ENCODE results near the gene NAT8L. TPM values are rescaled to one million over a fixed set of nuclear protein-coding genes. Genes with fewer than 3 reads are reported as not detected.

NAT8L gene
- total RNA-seq, 3 donors from 2014 or later (not counting 1 experiment from before 2014, with no cell fraction given) = not detected

GRCh38 chr4:2047781-2048581 lies 11.1 kb upstream of the NAT8L start:
- Mint-ChIP-seq H3K9me3 (no peaks in the 10 kb centered on the region), H3K4me1 (no peaks in the 10 kb centered on the region), H3K4me3 (no peak overlapping the region), H3K27ac (no peak overlapping the region), H3K27me3 (ENCODE audit: low read depth in 2 of 2) (peaks cover 24 to 26% of the 10 kb centered on the region in 2 donors), H3K36me3 (no peaks in the 10 kb centered on the region)
- no peaks in the 10 kb centered on the region for H3K9me3 ChIP-seq (ENCODE audit: control insufficient read depth, insufficient read depth, low read length)
- H3K27me3 ChIP-seq (ENCODE audit: control insufficient read depth, insufficient read depth, low read length) = peaks cover 3% of the 10 kb centered on the region
- no peak for TF ChIP-seq CTCF (IDR thresholded peaks at IDR 0.05)
- no peak for DNase-seq
- H3K36me3 ChIP-seq (ENCODE audit: control insufficient read depth, insufficient read depth, low read length) = no peaks in the 10 kb centered on the region
- no peak for ATAC-seq
- intact Hi-C loops (cut with micrococcal nuclease) = no loop called here
- no peaks in the 10 kb centered on the region for H3K4me1 ChIP-seq (ENCODE audit: control insufficient read depth, insufficient read depth, low read length)
- H3K4me3 ChIP-seq (ENCODE audit: low read length) = no peak overlapping the region
- WGBS (ENCODE audit: insufficient coverage) = 91% methylated on average over 25 of the region's 25 CpGs
- H3K27ac ChIP-seq (ENCODE audit: low read length) = no peak overlapping the region

GRCh38 chr4:2048831-2049230 lies 10.3 kb upstream of the NAT8L start:
- Mint-ChIP-seq H3K36me3 (no peaks in the 10 kb centered on the region), H3K4me3 (no peak overlapping the region), H3K27ac (no peak overlapping the region), H3K9me3 (no peaks in the 10 kb centered on the region), H3K4me1 (no peaks in the 10 kb centered on the region), H3K27me3 (ENCODE audit: low read depth in 2 of 2) (peaks cover 23 to 27% of the 10 kb centered on the region in 2 donors)
- H3K36me3 ChIP-seq (ENCODE audit: control insufficient read depth, insufficient read depth, low read length) = no peaks in the 10 kb centered on the region
- H3K27me3 ChIP-seq (ENCODE audit: control insufficient read depth, insufficient read depth, low read length) = peaks cover 3% of the 10 kb centered on the region
- ATAC-seq (no peak), DNase-seq (no peak)
- no peak overlapping the region for H3K4me3 ChIP-seq (ENCODE audit: low read length)
- WGBS (ENCODE audit: insufficient coverage) = 91% methylated on average over 8 of the region's 8 CpGs
- H3K9me3 ChIP-seq (ENCODE audit: control insufficient read depth, insufficient read depth, low read length) = no peaks in the 10 kb centered on the region
- no peak overlapping the region for H3K27ac ChIP-seq (ENCODE audit: low read length)
- TF ChIP-seq CTCF (IDR thresholded peaks at IDR 0.05) = no peak
- intact Hi-C loops (cut with micrococcal nuclease) = no loop called here
- no peaks in the 10 kb centered on the region for H3K4me1 ChIP-seq (ENCODE audit: control insufficient read depth, insufficient read depth, low read length)

GRCh38 chr4:2049381-2049780 lies 9.7 kb upstream of the NAT8L start:
- Mint-ChIP-seq H3K27me3 (ENCODE audit: low read depth in 2 of 2) (peaks cover 26 to 33% of the 10 kb centered on the region in 2 donors), H3K4me1 (no peaks in the 10 kb centered on the region), H3K36me3 (no peaks in the 10 kb centered on the region), H3K4me3 (no peak overlapping the region), H3K27ac (no peak overlapping the region), H3K9me3 (no peaks in the 10 kb centered on the region)
- DNase-seq = no peak
- Histone ChIP-seq H3K4me3 (ENCODE audit: low read length) (no peak overlapping the region), H3K36me3 (ENCODE audit: control insufficient read depth, insufficient read depth, low read length) (no peaks in the 10 kb centered on the region), H3K4me1 (ENCODE audit: control insufficient read depth, insufficient read depth, low read length) (no peaks in the 10 kb centered on the region), H3K27ac (ENCODE audit: low read length) (no peak overlapping the region), H3K27me3 (ENCODE audit: control insufficient read depth, insufficient read depth, low read length) (peaks cover 3% of the 10 kb centered on the region), H3K9me3 (ENCODE audit: control insufficient read depth, insufficient read depth, low read length) (no peaks in the 10 kb centered on the region)
- 94% methylated on average over 6 of the region's 7 CpGs for WGBS (ENCODE audit: insufficient coverage)
- TF ChIP-seq CTCF (IDR thresholded peaks at IDR 0.05) = no peak
- intact Hi-C loops (cut with micrococcal nuclease) = no loop called here
- ATAC-seq = no peak

- no peak overlapping the region for H3K4me3 ChIP-seq (ENCODE audit: low read length)
- Mint-ChIP-seq H3K9me3 (no peaks in the 10 kb centered on the region), H3K27me3 (ENCODE audit: low read depth in 2 of 2) (peaks cover 26 to 34% of the 10 kb centered on the region in 2 donors), H3K4me1 (no peaks in the 10 kb centered on the region), H3K36me3 (no peaks in the 10 kb centered on the region), H3K27ac (no peak overlapping the region), H3K4me3 (no peak overlapping the region)
- 91% methylated on average over 7 of the region's 7 CpGs for WGBS (ENCODE audit: insufficient coverage)
- no peak for ATAC-seq
- no peaks in the 10 kb centered on the region for H3K36me3 ChIP-seq (ENCODE audit: control insufficient read depth, insufficient read depth, low read length)
- peaks cover 3% of the 10 kb centered on the region for H3K27me3 ChIP-seq (ENCODE audit: control insufficient read depth, insufficient read depth, low read length)
- H3K9me3 ChIP-seq (ENCODE audit: control insufficient read depth, insufficient read depth, low read length) = no peaks in the 10 kb centered on the region
- no peaks in the 10 kb centered on the region for H3K4me1 ChIP-seq (ENCODE audit: control insufficient read depth, insufficient read depth, low read length)
- intact Hi-C loops (cut with micrococcal nuclease) = no loop called here
- no peak for DNase-seq
- no peak overlapping the region for H3K27ac ChIP-seq (ENCODE audit: low read length)
- TF ChIP-seq CTCF (IDR thresholded peaks at IDR 0.05) = no peak
These were observed 9.3 kb upstream of the NAT8L start for GRCh38 chr4:2049811-2050210.

Data from natural killer cell (primary cell).